H1 (cell line): Measurements from ENCODE around the gene KBTBD12.

ENCODE experiments used
- ATF2 ChIP-seq: IDR thresholded peaks from 2 replicates; pipeline ENCODE4 v1.6.1; 2012; ENCODE audit warnings: low read length, inconsistent platforms
- CREB1 ChIP-seq: IDR thresholded peaks from 2 replicates; pipeline ENCODE4 v1.6.1; 2012; ENCODE audit warnings: inconsistent platforms
- E2F6 ChIP-seq: IDR thresholded peaks from 2 replicates; pipeline ENCODE4 v1.6.1; 2012; ENCODE audit warnings: inconsistent platforms
- EP300 ChIP-seq, 2 experiments: IDR thresholded peaks; 1 replicate in 1 of 2; 2 replicates in 1 of 2; pipeline ENCODE4 v1.6.1; 2011 to 2012; ENCODE audit warnings: low read depth in 2 of 2, low read length in 2 of 2, mild to moderate bottlenecking in 2 of 2, borderline replicate concordance in 1 of 2, inconsistent platforms in 1 of 2, moderate library complexity in 1 of 2
- HDAC6 ChIP-seq: IDR thresholded peaks from one replicate; pipeline ENCODE4 v1.7.1; 2012; ENCODE audit warnings: low read depth, mild to moderate bottlenecking, inconsistent platforms, low read length, moderate library complexity
- KDM1A ChIP-seq: fragments of 200-600, 300-600 bp; sonication (generic); IDR thresholded peaks from 2 replicates; pipeline ENCODE4 v1.7.1; 2016; ENCODE audit warnings: mild to moderate bottlenecking, low read length, borderline replicate concordance
- KDM5A ChIP-seq: fragments of 200-600 bp; IDR thresholded peaks from 2 replicates; pipeline ENCODE4 v1.7.1; 2012; ENCODE audit warnings: mild to moderate bottlenecking, low read length, inconsistent platforms, mixed read lengths
- MAFK ChIP-seq: IDR thresholded peaks from 2 replicates; pipeline ENCODE4 v1.6.1; 2012; ENCODE audit warnings: low read depth, mild to moderate bottlenecking, improper control_type of control experiment, low read length
- POLR2A ChIP-seq, 2 experiments: IDR thresholded peaks; 1 replicate in 1 of 2; 2 replicates in 1 of 2; pipeline ENCODE4 v1.6.1; 2011; ENCODE audit warnings: low read depth in 2 of 2, low read length in 2 of 2, mild to moderate bottlenecking in 2 of 2; ENCODE audit errors: control extremely low read depth in 1 of 2
- SIX5 ChIP-seq: IDR thresholded peaks from 2 replicates; pipeline ENCODE4 v1.6.1; 2011; ENCODE audit warnings: mild to moderate bottlenecking, low read depth, low read length
- TF ChIP-seq, protein P1 (sequence below), 3 experiments: IDR thresholded peaks; 1 replicate in 2 of 3; 2 replicates in 1 of 3; pipeline versions ENCODE4 v1.5.1 to v1.6.1; 2011; ENCODE audit warnings: low read length in 3 of 3, mild to moderate bottlenecking in 3 of 3, inconsistent platforms in 2 of 3, low read depth in 1 of 3, moderate library complexity in 1 of 3; ENCODE audit not compliant: insufficient read depth in 1 of 3; ENCODE audit errors: control extremely low read depth in 1 of 3
- TF ChIP-seq, protein P2 (sequence below): IDR thresholded peaks from 2 replicates; pipeline ENCODE4 v1.6.1; 2012; ENCODE audit warnings: inconsistent platforms
- TF ChIP-seq, protein P3 (sequence below): IDR thresholded peaks from 2 replicates; pipeline ENCODE4 v1.6.1; 2011; ENCODE audit warnings: low read length, improper control_type of control experiment

DNA sequence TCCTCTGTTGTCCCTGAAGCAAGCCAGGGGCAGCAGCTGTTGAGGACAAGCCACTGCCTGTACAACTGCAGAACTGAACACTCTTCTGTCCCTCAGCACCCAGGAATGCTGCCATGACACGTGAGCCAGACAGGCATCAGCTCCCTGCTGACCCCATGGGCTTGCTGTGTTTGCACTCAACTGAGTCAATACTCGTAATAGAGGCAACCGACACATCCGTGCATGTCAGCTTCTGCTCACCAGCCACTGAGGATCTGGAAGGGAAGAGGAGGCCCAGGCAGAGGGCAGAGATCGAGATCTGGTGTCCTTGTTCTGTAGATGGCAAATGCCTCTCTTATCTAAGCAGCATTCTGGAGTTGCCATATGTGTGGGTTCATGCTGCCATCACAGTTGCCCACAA is 82.9 kb downstream of the KBTBD12 start:
- no peak for TF ChIP-seq KDM1A
- TF ChIP-seq, protein P1, sequence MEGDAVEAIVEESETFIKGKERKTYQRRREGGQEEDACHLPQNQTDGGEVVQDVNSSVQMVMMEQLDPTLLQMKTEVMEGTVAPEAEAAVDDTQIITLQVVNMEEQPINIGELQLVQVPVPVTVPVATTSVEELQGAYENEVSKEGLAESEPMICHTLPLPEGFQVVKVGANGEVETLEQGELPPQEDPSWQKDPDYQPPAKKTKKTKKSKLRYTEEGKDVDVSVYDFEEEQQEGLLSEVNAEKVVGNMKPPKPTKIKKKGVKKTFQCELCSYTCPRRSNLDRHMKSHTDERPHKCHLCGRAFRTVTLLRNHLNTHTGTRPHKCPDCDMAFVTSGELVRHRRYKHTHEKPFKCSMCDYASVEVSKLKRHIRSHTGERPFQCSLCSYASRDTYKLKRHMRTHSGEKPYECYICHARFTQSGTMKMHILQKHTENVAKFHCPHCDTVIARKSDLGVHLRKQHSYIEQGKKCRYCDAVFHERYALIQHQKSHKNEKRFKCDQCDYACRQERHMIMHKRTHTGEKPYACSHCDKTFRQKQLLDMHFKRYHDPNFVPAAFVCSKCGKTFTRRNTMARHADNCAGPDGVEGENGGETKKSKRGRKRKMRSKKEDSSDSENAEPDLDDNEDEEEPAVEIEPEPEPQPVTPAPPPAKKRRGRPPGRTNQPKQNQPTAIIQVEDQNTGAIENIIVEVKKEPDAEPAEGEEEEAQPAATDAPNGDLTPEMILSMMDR (IDR thresholded peaks at IDR 0.05; ENCODE audit: control extremely low read depth in 1 of 3, insufficient read depth in 1 of 3, low read depth in 1 of 3, low read length in 3 of 3) = no peak
- no peak for TF ChIP-seq HDAC6
- no peak for TF ChIP-seq EP300 (IDR thresholded peaks at IDR 0.05; ENCODE audit: borderline replicate concordance in 1 of 2, low read depth in 2 of 2, low read length in 2 of 2)
- TF ChIP-seq, protein P2, sequence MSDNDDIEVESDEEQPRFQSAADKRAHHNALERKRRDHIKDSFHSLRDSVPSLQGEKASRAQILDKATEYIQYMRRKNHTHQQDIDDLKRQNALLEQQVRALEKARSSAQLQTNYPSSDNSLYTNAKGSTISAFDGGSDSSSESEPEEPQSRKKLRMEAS = no peak
- no peak for TF ChIP-seq CREB1
- TF ChIP-seq POLR2A (IDR thresholded peaks at IDR 0.05; ENCODE audit: control extremely low read depth in 1 of 2, low read depth in 2 of 2, low read length in 2 of 2) = no peak
- TF ChIP-seq, protein P3, sequence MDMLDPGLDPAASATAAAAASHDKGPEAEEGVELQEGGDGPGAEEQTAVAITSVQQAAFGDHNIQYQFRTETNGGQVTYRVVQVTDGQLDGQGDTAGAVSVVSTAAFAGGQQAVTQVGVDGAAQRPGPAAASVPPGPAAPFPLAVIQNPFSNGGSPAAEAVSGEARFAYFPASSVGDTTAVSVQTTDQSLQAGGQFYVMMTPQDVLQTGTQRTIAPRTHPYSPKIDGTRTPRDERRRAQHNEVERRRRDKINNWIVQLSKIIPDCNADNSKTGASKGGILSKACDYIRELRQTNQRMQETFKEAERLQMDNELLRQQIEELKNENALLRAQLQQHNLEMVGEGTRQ = no peak
- no peak for TF ChIP-seq MAFK
- no peak for TF ChIP-seq E2F6
- no peak for TF ChIP-seq SIX5
- TF ChIP-seq ATF2 = no peak
- no peak for TF ChIP-seq KDM5A
